GM18526 (cell line): ENCODE results near the gene MCAT.

Experiments
- POLR2A ChIP-seq: IDR thresholded peaks from 3 replicates; pipeline ENCODE4 v1.6.1; 2011; ENCODE audit not compliant: insufficient read length; ENCODE audit errors: extremely low read depth

MCAT gene

GRCh38 chr22:43142880-43143562, at the start of gene MCAT:
TSS of gene MCAT (minus strand) at chr22:43143398. CDS start at chr22:43143348, 50 bp downstream.
- peak; percentile 60 for TF ChIP-seq POLR2A

- TF ChIP-seq POLR2A, result no peak
Measured at GRCh38 chr22:43191831-43192230, 48.6 kb upstream of the MCAT start.

- no peak for TF ChIP-seq POLR2A
Measured at GRCh38 chr22:43188829-43189545, 45.8 kb upstream of the MCAT start.

GRCh38 chr22:43187171-43188099, 44.2 kb upstream of the MCAT start:
- TF ChIP-seq POLR2A, result peak; percentile 98

GRCh38 chr22:43186272-43187170, 43.3 kb upstream of the MCAT start, which contains the start of gene TTLL12:
TSS of gene TTLL12 (minus strand) at chr22:43187134. CDS start at chr22:43187069, 65 bp downstream.
- peak; percentile 70 for TF ChIP-seq POLR2A

- no peak for TF ChIP-seq POLR2A
Measured at GRCh38 chr22:43185860-43186261, 42.7 kb upstream of the MCAT start.

- TF ChIP-seq POLR2A, result no peak
Measured at GRCh38 chr22:43183496-43184277, 40.5 kb upstream of the MCAT start.

- TF ChIP-seq POLR2A, result no peak
Measured at GRCh38 chr22:43182726-43183125, 39.5 kb upstream of the MCAT start.

- TF ChIP-seq POLR2A, result no peak
Measured at GRCh38 chr22:43182118-43182517, 38.9 kb upstream of the MCAT start.

- TF ChIP-seq POLR2A, result no peak
Measured at GRCh38 chr22:43181321-43182076, 38.3 kb upstream of the MCAT start.

- TF ChIP-seq POLR2A, result no peak
Measured at GRCh38 chr22:43180670-43181069, 37.5 kb upstream of the MCAT start.

- TF ChIP-seq POLR2A, result no peak
Measured at GRCh38 chr22:43179911-43180195, 36.7 kb upstream of the MCAT start.
